ENCODE results near the gene FBXO30. TPM values are rescaled to one million over a fixed set of nuclear protein-coding genes. Genes with fewer than 3 reads are reported as not detected.
A peak's percentile ranks its signal among the peaks of the same experiment; 100 is the strongest.

FBXO30 gene
- total RNA-seq, 1 experiment from 2014 or later: 10.4 TPM

- peak overlapping the region; percentile 81 for H3K27ac ChIP-seq
- H3K4me3 ChIP-seq: peak overlapping the region; percentile 91
- H3K4me1 ChIP-seq (replicated peaks): peaks cover 11% of the 10 kb centered on the region
- DNase-seq (ENCODE audit: low read depth in 1 of 2, low spot score in 2 of 2): peak in 1 of 2 experiments; percentile 56
- no peaks in the 10 kb centered on the region for H3K27me3 ChIP-seq (replicated peaks)
- no peaks in the 10 kb centered on the region for H3K9me3 ChIP-seq (replicated peaks)
- peaks cover 12% of the 10 kb centered on the region for H3K36me3 ChIP-seq
These were observed 1.1 kb downstream of the FBXO30 start for GRCh38 chr6:145813285-145814034.

DNA sequence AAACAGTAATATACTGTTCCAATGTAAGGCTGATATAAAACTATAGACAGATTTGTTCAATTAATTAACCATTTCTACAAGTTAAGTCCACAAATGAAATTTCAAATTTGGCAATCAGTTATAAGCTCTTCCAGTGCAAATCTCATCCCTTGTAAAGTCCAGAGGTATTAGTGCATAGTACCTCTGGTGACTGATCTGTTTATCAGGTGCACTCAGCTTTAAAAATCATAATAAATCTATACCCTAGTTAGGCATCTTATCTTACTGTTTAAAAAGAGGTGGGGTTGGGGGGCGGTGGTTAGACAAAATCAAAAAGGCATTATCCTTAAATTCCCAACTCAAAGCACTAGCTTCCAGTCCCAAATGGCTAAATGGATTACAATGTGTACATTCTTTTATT is 2.9 kb downstream of the FBXO30 start:
- DNase-seq (ENCODE audit: low read depth in 1 of 2, low spot score in 2 of 2): no peak
- peaks cover 12% of the 10 kb centered on the region for H3K36me3 ChIP-seq
- H3K4me3 ChIP-seq: no peak overlapping the region
- peaks cover 11% of the 10 kb centered on the region for H3K4me1 ChIP-seq (replicated peaks)
- H3K27ac ChIP-seq: no peak overlapping the region
- no peaks in the 10 kb centered on the region for H3K27me3 ChIP-seq (replicated peaks)
- no peaks in the 10 kb centered on the region for H3K9me3 ChIP-seq (replicated peaks)

GRCh38 chr6:145809785-145810184 is 4.8 kb downstream of the FBXO30 start:
- Histone ChIP-seq H3K9me3 (replicated peaks) (no peaks in the 10 kb centered on the region), H3K4me1 (replicated peaks) (peaks cover 5% of the 10 kb centered on the region), H3K36me3 (peaks cover 27% of the 10 kb centered on the region), H3K27ac (no peak overlapping the region), H3K27me3 (replicated peaks) (no peaks in the 10 kb centered on the region), H3K4me3 (no peak overlapping the region)
- DNase-seq (ENCODE audit: low read depth in 1 of 2, low spot score in 2 of 2): no peak

DNA sequence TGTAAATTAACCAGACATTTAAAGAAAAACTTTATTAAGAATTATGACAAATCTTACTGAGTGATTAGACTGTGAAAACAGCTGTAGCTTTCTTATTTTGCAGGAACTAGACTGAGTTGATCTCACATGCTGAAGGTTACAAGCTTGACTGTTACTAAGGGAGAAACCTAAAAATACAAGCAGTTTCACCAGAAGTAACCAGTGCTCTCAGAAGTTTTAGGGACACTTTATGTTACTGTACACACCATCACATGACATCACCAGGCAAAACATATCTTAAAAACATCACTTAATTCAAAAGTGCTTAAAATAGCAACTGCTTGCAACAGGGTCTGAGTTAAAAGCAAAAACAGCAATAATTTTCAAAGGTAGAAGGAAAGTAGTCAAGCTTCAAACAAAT is 5.4 kb downstream of the FBXO30 start:
- Histone ChIP-seq H3K27ac (no peak overlapping the region), H3K4me1 (replicated peaks) (peaks cover 5% of the 10 kb centered on the region), H3K36me3 (peaks cover 29% of the 10 kb centered on the region), H3K27me3 (replicated peaks) (no peaks in the 10 kb centered on the region), H3K4me3 (no peak overlapping the region), H3K9me3 (replicated peaks) (no peaks in the 10 kb centered on the region)
- no peak for DNase-seq (ENCODE audit: low read depth in 1 of 2, low spot score in 2 of 2)

DNA sequence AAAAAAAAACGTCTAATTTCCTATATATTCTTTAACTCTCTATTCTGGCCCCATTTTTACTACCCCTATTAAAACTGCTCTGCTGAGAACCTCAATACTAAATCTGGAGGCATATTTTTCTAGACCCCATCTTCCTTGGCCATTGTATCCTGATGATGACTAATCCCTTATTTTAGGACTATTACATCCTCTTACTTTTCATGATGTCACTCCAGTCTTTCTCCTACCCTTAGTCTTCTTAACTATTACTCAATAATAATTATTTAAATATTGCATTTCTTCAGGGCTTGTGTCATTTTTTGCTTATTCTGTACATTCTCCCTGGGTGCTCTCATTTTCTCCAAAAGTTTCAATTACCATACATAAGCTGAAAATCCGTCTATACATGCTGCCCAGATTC is 6.4 kb downstream of the FBXO30 start:
- DNase-seq (ENCODE audit: low read depth in 1 of 2, low spot score in 2 of 2): no peak
- Histone ChIP-seq H3K9me3 (replicated peaks) (no peaks in the 10 kb centered on the region), H3K27ac (no peak overlapping the region), H3K36me3 (peaks cover 37% of the 10 kb centered on the region), H3K4me3 (no peak overlapping the region), H3K4me1 (replicated peaks) (peaks cover 5% of the 10 kb centered on the region), H3K27me3 (replicated peaks) (no peaks in the 10 kb centered on the region)

GRCh38 chr6:145802141-145802540 is 12.5 kb downstream of the FBXO30 start:
- Histone ChIP-seq H3K4me1 (replicated peaks) (peaks cover 7% of the 10 kb centered on the region; the same call in 1 of the 2 replicates), H3K36me3 (peaks cover 69% of the 10 kb centered on the region)
- no peak for DNase-seq (ENCODE audit: low read depth in 1 of 2, low spot score in 2 of 2)

GRCh38 chr6:145801021-145801420 is 13.6 kb downstream of the FBXO30 start:
- H3K9me3 ChIP-seq (replicated peaks): no peaks in the 10 kb centered on the region
- H3K4me3 ChIP-seq: no peak overlapping the region
- no peak overlapping the region for H3K27ac ChIP-seq
- no peaks in the 10 kb centered on the region for H3K27me3 ChIP-seq (replicated peaks)
- peaks cover 66% of the 10 kb centered on the region for H3K36me3 ChIP-seq
- peaks cover 7% of the 10 kb centered on the region; the same call in 1 of the 2 replicates for H3K4me1 ChIP-seq (replicated peaks)
- DNase-seq (ENCODE audit: low read depth in 1 of 2, low spot score in 2 of 2): no peak

More at GRCh38 chr6:145802141-145802540, 12.5 kb downstream of the FBXO30 start:
- H3K9me3 ChIP-seq (replicated peaks): no peaks in the 10 kb centered on the region
- no peak overlapping the region for H3K27ac ChIP-seq
- no peaks in the 10 kb centered on the region for H3K27me3 ChIP-seq (replicated peaks)
- H3K4me3 ChIP-seq: no peak overlapping the region

GRCh38 chr6:145798530-145798929 is 16.1 kb downstream of the FBXO30 start:
- DNase-seq (ENCODE audit: low read depth in 1 of 2, low spot score in 2 of 2): peak in 1 of 2 experiments; percentile 15
- no peaks in the 10 kb centered on the region for H3K27me3 ChIP-seq (replicated peaks)

DNA sequence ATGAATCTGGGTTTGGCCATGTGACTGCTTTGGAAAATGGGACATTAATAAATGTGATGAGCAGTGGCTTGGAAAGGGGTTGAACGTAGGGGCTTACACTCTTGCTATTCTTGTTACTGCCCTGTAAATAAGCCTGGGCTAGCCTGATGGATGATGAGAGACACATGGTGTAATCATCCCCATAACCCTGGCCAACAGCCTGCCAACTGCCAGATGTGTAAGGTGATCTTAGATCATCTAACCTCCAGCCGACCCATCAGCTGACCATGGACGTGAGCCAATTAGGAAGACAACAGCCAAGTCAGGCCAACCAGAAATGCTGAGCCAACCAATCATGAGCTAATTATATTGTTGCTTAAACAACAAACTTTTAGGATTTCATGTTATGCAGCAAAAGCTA is 25.2 kb downstream of the FBXO30 start:
- peaks cover 24% of the 10 kb centered on the region for H3K36me3 ChIP-seq
- no peaks in the 10 kb centered on the region for H3K4me1 ChIP-seq (replicated peaks)
- H3K9me3 ChIP-seq (replicated peaks): 0 out of 2 replicates have a peak, but pooled peaks cover 6% of the 10 kb centered on the region
- no peak for DNase-seq (ENCODE audit: low read depth in 1 of 2, low spot score in 2 of 2)
- H3K27me3 ChIP-seq (replicated peaks): no peaks in the 10 kb centered on the region
- no peak overlapping the region for H3K27ac ChIP-seq
- no peak overlapping the region for H3K4me3 ChIP-seq

More at GRCh38 chr6:145798530-145798929, 16.1 kb downstream of the FBXO30 start:
- no peak overlapping the region for H3K27ac ChIP-seq
- H3K4me3 ChIP-seq: no peak overlapping the region
- H3K9me3 ChIP-seq (replicated peaks): no peaks in the 10 kb centered on the region
- peaks cover 45% of the 10 kb centered on the region for H3K36me3 ChIP-seq
- peaks cover 7% of the 10 kb centered on the region; the same call in 1 of the 2 replicates for H3K4me1 ChIP-seq (replicated peaks)

DNA sequence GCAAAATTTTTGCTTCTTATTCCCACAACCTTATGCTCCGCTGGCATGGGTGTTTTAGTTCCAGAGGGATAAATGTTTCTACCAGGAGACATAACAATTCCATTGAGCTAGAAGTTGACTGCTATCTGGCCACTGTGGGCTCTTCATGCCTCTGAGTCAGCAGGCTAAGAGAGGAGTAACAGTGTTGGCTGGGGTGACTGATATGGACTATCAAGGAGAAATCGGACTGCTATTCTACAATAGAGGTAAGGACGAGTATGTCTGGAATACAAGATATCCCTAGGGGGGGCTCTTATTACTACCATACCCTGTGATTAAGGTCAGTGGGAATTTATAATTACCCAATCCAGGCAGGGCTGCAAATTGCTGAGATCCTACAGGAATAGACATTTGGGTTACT is 26.9 kb downstream of the FBXO30 start:
- H3K4me1 ChIP-seq (replicated peaks): no peaks in the 10 kb centered on the region

GRCh38 chr6:145784683-145785082 is 29.9 kb downstream of the FBXO30 start:
- Histone ChIP-seq H3K4me1 (replicated peaks) (no peaks in the 10 kb centered on the region), H3K27ac (no peak overlapping the region), H3K9me3 (replicated peaks) (no peaks in the 10 kb centered on the region), H3K4me3 (no peak overlapping the region), H3K27me3 (replicated peaks) (no peaks in the 10 kb centered on the region), H3K36me3 (0 out of 2 replicates have a peak, but pooled peaks cover 2% of the 10 kb centered on the region)
- DNase-seq (ENCODE audit: low read depth in 1 of 2, low spot score in 2 of 2): no peak

More for the DNA sequence above, 26.9 kb downstream of the FBXO30 start:
- Histone ChIP-seq H3K9me3 (replicated peaks) (0 out of 2 replicates have a peak, but pooled peaks cover 6% of the 10 kb centered on the region), H3K4me3 (no peak overlapping the region), H3K27ac (no peak overlapping the region), H3K27me3 (replicated peaks) (no peaks in the 10 kb centered on the region), H3K36me3 (peaks cover 14% of the 10 kb centered on the region)
- no peak for DNase-seq (ENCODE audit: low read depth in 1 of 2, low spot score in 2 of 2)

GRCh38 chr6:145783796-145784195 is 30.8 kb downstream of the FBXO30 start:
- Histone ChIP-seq H3K9me3 (replicated peaks) (no peaks in the 10 kb centered on the region), H3K27ac (no peak overlapping the region), H3K4me1 (replicated peaks) (no peaks in the 10 kb centered on the region), H3K27me3 (replicated peaks) (no peaks in the 10 kb centered on the region), H3K4me3 (no peak overlapping the region), H3K36me3 (0 out of 2 replicates have a peak, but pooled peaks cover 2% of the 10 kb centered on the region)
- DNase-seq (ENCODE audit: low read depth in 1 of 2, low spot score in 2 of 2): no peak

DNA sequence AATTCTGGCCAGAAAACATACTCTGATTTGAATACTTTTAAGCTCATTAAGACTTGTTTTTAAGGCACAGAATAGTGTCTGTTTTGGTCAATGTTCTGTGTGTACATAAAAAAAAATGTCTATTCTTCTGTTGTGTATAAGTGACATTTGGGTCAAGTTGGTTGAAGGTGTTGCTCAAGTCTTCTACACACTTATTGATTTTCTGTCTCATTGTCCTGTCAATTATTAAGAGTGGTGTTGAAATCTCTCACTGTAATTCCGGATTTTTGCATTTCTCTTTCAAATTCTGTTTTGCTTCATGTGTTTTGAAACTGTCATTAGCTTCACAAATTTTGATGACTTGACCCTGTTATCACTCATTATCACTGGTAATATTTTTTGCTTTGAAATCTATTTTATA is 41.7 kb downstream of the FBXO30 start:
- Histone ChIP-seq H3K4me1 (replicated peaks) (no peaks in the 10 kb centered on the region), H3K36me3 (no peaks in the 10 kb centered on the region), H3K27ac (no peak overlapping the region), H3K4me3 (no peak overlapping the region), H3K27me3 (replicated peaks) (no peaks in the 10 kb centered on the region), H3K9me3 (replicated peaks) (no peaks in the 10 kb centered on the region)
- no peak for DNase-seq (ENCODE audit: low read depth in 1 of 2, low spot score in 2 of 2)

GRCh38 chr6:145765449-145765848 is 49.1 kb downstream of the FBXO30 start:
- no peaks in the 10 kb centered on the region for H3K9me3 ChIP-seq (replicated peaks)
- H3K27me3 ChIP-seq (replicated peaks): no peaks in the 10 kb centered on the region
- DNase-seq (ENCODE audit: low read depth in 1 of 2, low spot score in 2 of 2): no peak
- no peak overlapping the region for H3K4me3 ChIP-seq
- no peaks in the 10 kb centered on the region for H3K36me3 ChIP-seq
- no peak overlapping the region for H3K27ac ChIP-seq
- no peaks in the 10 kb centered on the region for H3K4me1 ChIP-seq (replicated peaks)
